HepG2 (cell line): Measurements from ENCODE around the gene TFF1. TPM values are rescaled to one million over a fixed set of nuclear protein-coding genes. Genes with fewer than 3 reads are reported as not detected.

Source experiments
- ATAC-seq: fragments of 200-7000 bp; cut with Tn5 transposase; 3 replicates; pipeline ENCODE4 v1.9.1; 2020; ENCODE audit warnings: mild to moderate bottlenecking, moderate library complexity
- BruUV-seq: library from RNA; stranded (reverse); fragments of 400-500 nt; replicated peaks from 2 replicates; lab custom pipeline; 2021; lab: Mats Ljungman, UMichigan
- CTCF ChIA-PET: fragments of 300-600 bp; formaldehyde crosslinking; extraction: SDS; loops from one replicate; lab custom pipeline; 2021; ENCODE audit warnings: low total read pairs, inconsistent platforms, low intra/inter-chr PET ratio; lab: Yijun Ruan, JAX
- POLR2A ChIA-PET: fragments of 350-600 bp; sonication (Branson Sonifier 250); formaldehyde crosslinking; loops from one replicate; lab custom pipeline; 2020; ENCODE audit warnings: antibody characterized with exemption, inconsistent platforms; lab: Yijun Ruan, JAX
- DNase-seq: peaks from one replicate; pipeline ENCODE4 v3.0.0-alpha.2; 2015; ENCODE audit warnings: low spot score
- FAIRE-seq: peaks from 3 replicates; lab custom pipeline; 2011; peaks lifted over from hg19 to GRCh38; lab: Jason Lieb, UNC
- H2AFZ ChIP-seq: one replicate; pipeline ENCODE4 v1.6.1; 2011; ENCODE audit warnings: low read length, inconsistent platforms
- H3K27ac ChIP-seq: fragments of 300-600 bp; 3 replicates; pipeline ENCODE4 v1.8.0; 2011; ENCODE audit warnings: mixed run types, mild to moderate bottlenecking, mixed read lengths, low read length, inconsistent platforms; ENCODE audit not compliant: insufficient read depth; ENCODE audit errors: extremely low read length
- H3K27me3 ChIP-seq, 2 experiments: fragments of 200-600 bp in 1 of 2; 2 replicates in 1 of 2; 3 replicates in 1 of 2; pipeline versions ENCODE4 v1.6.0 to v1.8.0; 2011; ENCODE audit warnings: low read length in 2 of 2, mild to moderate bottlenecking in 2 of 2, moderate library complexity in 2 of 2, inconsistent platforms in 1 of 2; ENCODE audit not compliant: insufficient read depth in 2 of 2, control insufficient read depth in 1 of 2
- H3K36me3 ChIP-seq, 2 experiments: fragments of 200-600 bp in 1 of 2; replicated peaks in 1 of 2; 2 replicates in 1 of 2; 3 replicates in 1 of 2; pipeline versions ENCODE4 v1.5.1 to v1.8.0; 2011; ENCODE audit warnings: low read length in 2 of 2, inconsistent platforms in 1 of 2; ENCODE audit not compliant: insufficient read depth in 2 of 2, control insufficient read depth in 1 of 2
- H3K4me1 ChIP-seq: 2 replicates; pipeline ENCODE4 v1.5.1; 2012; ENCODE audit warnings: low read length, inconsistent platforms; ENCODE audit not compliant: insufficient read depth
- H3K4me2 ChIP-seq: 2 replicates; pipeline ENCODE4 v1.6.0; 2011; ENCODE audit warnings: low read depth, low read length, inconsistent platforms
- H3K4me3 ChIP-seq, 3 experiments: fragments of 200-600 bp in 1 of 3; sonication (generic), shearing (Covaris generic) in 1 of 3; replicated peaks in 1 of 3; 2 replicates each; pipeline ENCODE4 v1.5.1; 2011 to 2016; ENCODE audit warnings: low read length in 3 of 3, inconsistent platforms in 2 of 3, low read depth in 2 of 3, mild to moderate bottlenecking in 2 of 3, control low read depth in 1 of 3, mixed read lengths in 1 of 3; ENCODE audit not compliant: insufficient read depth in 1 of 3
- H3K79me2 ChIP-seq: one replicate; pipeline ENCODE4 v1.6.1; 2011; ENCODE audit warnings: low read length, inconsistent platforms; ENCODE audit not compliant: insufficient read depth
- H3K9ac ChIP-seq: 2 replicates; pipeline ENCODE4 v1.6.0; 2011; ENCODE audit warnings: mild to moderate bottlenecking, low read depth, low read length, inconsistent platforms; ENCODE audit not compliant: insufficient read depth
- H3K9me3 ChIP-seq: 2 replicates; pipeline ENCODE4 v1.5.1; 2012; ENCODE audit warnings: mild to moderate bottlenecking, low read length
- H4K20me1 ChIP-seq: 2 replicates; pipeline ENCODE4 v1.6.0; 2011; ENCODE audit warnings: inconsistent platforms, mild to moderate bottlenecking, low read length, moderate library complexity; ENCODE audit not compliant: insufficient read depth
- CHD2 ChIP-seq: IDR thresholded peaks from 2 replicates; pipeline ENCODE4 v1.6.1; 2011; ENCODE audit warnings: low read depth, low read length, improper control_type of control experiment
- NONO ChIP-seq, 2 experiments: fragments of 450-650 bp in 1 of 2; sonication (generic) in 1 of 2; formaldehyde crosslinking in 1 of 2; IDR thresholded peaks in 1 of 2; conservative IDR thresholded peaks in 1 of 2; 2 replicates each; pipeline versions ENCODE4 v1.6.1 to v1.8.0; 2017 to 2022; ENCODE audit warnings: mild to moderate bottlenecking in 1 of 2, missing genetic modification reagents in 1 of 2, moderate library complexity in 1 of 2
- PRDM10 ChIP-seq: sonication (generic); formaldehyde crosslinking; IDR thresholded peaks from 2 replicates; pipeline ENCODE4 v1.4.0; 2020; ENCODE audit warnings: low read depth, missing genetic modification reagents
- ZNF432 ChIP-seq: sonication (generic); formaldehyde crosslinking; IDR thresholded peaks from 2 replicates; pipeline ENCODE4 v1.5.0; 2020; ENCODE audit warnings: missing genetic modification reagents, mild to moderate bottlenecking, borderline replicate concordance
- ZNF564 ChIP-seq: sonication (generic); formaldehyde crosslinking; IDR thresholded peaks from 2 replicates; pipeline ENCODE4 v1.8.1; 2023; ENCODE audit warnings: mild to moderate bottlenecking, missing genetic modification reagents
- WGBS: methylation state at CpG from one replicate; pipeline ENCODE4 v1.1.6; 2017; ENCODE audit warnings: low lambda C conversion rate; 5-methylcytosine and 5-hydroxymethylcytosine counted together
- in situ Hi-C: cut with HindIII; loops from 2 replicates; pipeline ENCODE4 v1.10.0; 2017; ENCODE audit warnings: low pct_unique_long_range_greater_than_20kb; ENCODE audit not compliant: extremely low pct_ligation_motif_present
- intact Hi-C: fragments of 100-400 bp; cut with micrococcal nuclease; formaldehyde crosslinking; loops from one replicate; pipeline ENCODE4 v1.10.0; 2022; ENCODE audit not compliant: unreplicated experiment
- polyA plus RNA-seq, 8 experiments: library from polyadenylated mRNA; depleted of rRNA in 3 of 8; stranded (reverse) in 7 of 8; unstranded in 1 of 8; fragments of >200 nt; fragmentation: Illumina TruSeq in 4 of 8; extraction: Trizol in 4 of 8; gene quantifications; 2 replicates each; pipeline versions ENCODE4 v1.2.1 to v1.2.3, GENCODE V29; 2011 to 2016; ENCODE audit warnings: low read depth in 4 of 8, missing spikeins in 1 of 8, mixed read lengths in 1 of 8; ENCODE audit not compliant: insufficient read depth in 1 of 8
- total RNA-seq, 5 experiments: library from RNA; depleted of rRNA; stranded (reverse); fragments of >200 nt; fragmentation: Illumina TruSeq; extraction: Trizol; gene quantifications; 2 replicates each; pipeline ENCODE4 v1.2.3, GENCODE V29; 2016; ENCODE audit warnings: low read depth in 1 of 5
- TF ChIP-seq, protein P1 (sequence below): sonication (generic); formaldehyde crosslinking; IDR thresholded peaks from 2 replicates; pipeline ENCODE4 v1.5.1; 2020; ENCODE audit warnings: mild to moderate bottlenecking, moderate library complexity, missing genetic modification reagents
- TF ChIP-seq, protein P2 (sequence below): sonication (generic); formaldehyde crosslinking; IDR thresholded peaks from 2 replicates; pipeline ENCODE4 v1.5.0; 2020; ENCODE audit warnings: missing genetic modification reagents, mild to moderate bottlenecking, borderline replicate concordance

Gene TFF1
- total and polyA plus RNA-seq, 2 of the 13 experiments (the other 11 are each of a cell fraction or from before 2014, with no cell fraction given) = 0.24 to 19.4 TPM

GRCh38 chr21:42316891-42317290 is 49.4 kb downstream of the TFF1 start:
- FAIRE-seq = no peak
- Histone ChIP-seq H3K4me1 (peaks cover 46% of the 10 kb centered on the region), H3K4me3 (no peak overlapping the region), H3K79me2 (no peaks in the 10 kb centered on the region), H3K27me3 (no peaks in the 10 kb centered on the region; a peak in 1 of 5 replicates), H2AFZ (no peak overlapping the region), H3K9me3 (no peaks in the 10 kb centered on the region), H3K4me2 (no peak overlapping the region), H3K36me3 (no peaks in the 10 kb centered on the region), H3K9ac (no peak overlapping the region), H4K20me1 (no peaks in the 10 kb centered on the region), H3K27ac (no peak overlapping the region)
- intact Hi-C loops (no loop called here), in situ Hi-C loops (no loop called here)
- BruUV-seq = no TSS peak
- ATAC-seq = no peak
- CTCF ChIA-PET = no interaction called here
- no peak for TF ChIP-seq PRDM10 (CRISPR knock-in tag)
- no peak for TF ChIP-seq CHD2
- TF ChIP-seq ZNF564 (CRISPR knock-in tag) = no peak
- TF ChIP-seq, protein P1, sequence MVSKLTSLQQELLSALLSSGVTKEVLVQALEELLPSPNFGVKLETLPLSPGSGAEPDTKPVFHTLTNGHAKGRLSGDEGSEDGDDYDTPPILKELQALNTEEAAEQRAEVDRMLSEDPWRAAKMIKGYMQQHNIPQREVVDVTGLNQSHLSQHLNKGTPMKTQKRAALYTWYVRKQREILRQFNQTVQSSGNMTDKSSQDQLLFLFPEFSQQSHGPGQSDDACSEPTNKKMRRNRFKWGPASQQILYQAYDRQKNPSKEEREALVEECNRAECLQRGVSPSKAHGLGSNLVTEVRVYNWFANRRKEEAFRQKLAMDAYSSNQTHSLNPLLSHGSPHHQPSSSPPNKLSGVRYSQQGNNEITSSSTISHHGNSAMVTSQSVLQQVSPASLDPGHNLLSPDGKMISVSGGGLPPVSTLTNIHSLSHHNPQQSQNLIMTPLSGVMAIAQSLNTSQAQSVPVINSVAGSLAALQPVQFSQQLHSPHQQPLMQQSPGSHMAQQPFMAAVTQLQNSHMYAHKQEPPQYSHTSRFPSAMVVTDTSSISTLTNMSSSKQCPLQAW (CRISPR knock-in tag) = no peak
- TF ChIP-seq ZNF432 (CRISPR knock-in tag) = no peak
- no peak for TF ChIP-seq NONO (IDR thresholded peaks at IDR 0.05)
- TF ChIP-seq NONO (CRISPR knock-in tag; conservative IDR thresholded peaks at IDR 0.05) = no peak
- TF ChIP-seq, protein P2, sequence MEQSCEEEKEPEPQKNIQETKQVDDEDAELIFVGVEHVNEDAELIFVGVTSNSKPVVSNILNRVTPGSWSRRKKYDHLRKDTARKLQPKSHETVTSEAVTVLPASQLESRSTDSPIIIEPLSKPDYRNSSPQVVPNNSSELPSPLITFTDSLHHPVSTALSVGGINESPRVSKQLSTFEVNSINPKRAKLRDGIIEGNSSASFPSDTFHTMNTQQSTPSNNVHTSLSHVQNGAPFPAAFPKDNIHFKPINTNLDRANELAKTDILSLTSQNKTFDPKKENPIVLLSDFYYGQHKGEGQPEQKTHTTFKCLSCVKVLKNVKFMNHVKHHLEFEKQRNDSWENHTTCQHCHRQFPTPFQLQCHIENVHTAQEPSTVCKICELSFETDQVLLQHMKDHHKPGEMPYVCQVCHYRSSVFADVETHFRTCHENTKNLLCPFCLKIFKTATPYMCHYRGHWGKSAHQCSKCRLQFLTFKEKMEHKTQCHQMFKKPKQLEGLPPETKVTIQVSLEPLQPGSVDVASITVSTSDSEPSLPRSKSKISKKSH (CRISPR knock-in tag) = no peak
- 89% methylated on average over 11 of the region's 16 CpGs for WGBS
- DNase-seq = no peak
- POLR2A ChIA-PET = no interaction called here
